Hepatocyte (in vitro differentiated cells): ENCODE measurements around the gene GATAD2A. TPM values are rescaled to one million over a fixed set of nuclear protein-coding genes. Genes with fewer than 3 reads are reported as not detected.

Source experiments
- DNase-seq: peaks from one replicate; pipeline ENCODE4 v3.0.0-alpha.2; 2016; ENCODE audit warnings: low spot score
- H2AFZ ChIP-seq: fragments of 200-600 bp; sonication (generic); 2 replicates; pipeline ENCODE4 v1.6.0; 2016; ENCODE audit warnings: antibody characterized with exemption, mild to moderate bottlenecking
- H3K27ac ChIP-seq: fragments of 200-600 bp; sonication (generic); 2 replicates; pipeline ENCODE4 v1.5.1; 2016; ENCODE audit warnings: mild to moderate bottlenecking
- H3K27me3 ChIP-seq: fragments of 200-600 bp; sonication (generic); 2 replicates; pipeline ENCODE4 v1.6.1; 2016
- H3K36me3 ChIP-seq: fragments of 200-600 bp; sonication (generic); replicated peaks from 2 replicates; pipeline ENCODE4 v1.5.1; 2016; ENCODE audit warnings: low read depth; ENCODE audit not compliant: insufficient read depth
- H3K4me1 ChIP-seq: fragments of 200-600 bp; sonication (generic); 2 replicates; pipeline ENCODE4 v1.5.1; 2016; ENCODE audit warnings: mild to moderate bottlenecking, moderate library complexity; ENCODE audit not compliant: insufficient read depth
- H3K4me2 ChIP-seq: fragments of 200-600 bp; sonication (generic); 2 replicates; pipeline ENCODE4 v1.6.0; 2016
- H3K4me3 ChIP-seq: fragments of 200-600 bp; sonication (generic); 2 replicates; pipeline ENCODE4 v1.5.1; 2016; ENCODE audit warnings: mild to moderate bottlenecking
- H3K79me2 ChIP-seq: fragments of 200-600 bp; sonication (generic); 2 replicates; pipeline ENCODE4 v1.6.0; 2017; ENCODE audit warnings: mild to moderate bottlenecking
- H3K9me2 ChIP-seq: fragments of 200-600 bp; sonication (generic); replicated peaks from 2 replicates; pipeline ENCODE4 v1.6.0; 2017; ENCODE audit warnings: mild to moderate bottlenecking; ENCODE audit not compliant: insufficient read depth
- H3K9me3 ChIP-seq: fragments of 200-600 bp; sonication (generic); 2 replicates; pipeline ENCODE4 v1.5.1; 2016; ENCODE audit warnings: low read depth, mild to moderate bottlenecking
- H4K20me1 ChIP-seq: fragments of 200-600 bp; sonication (generic); 2 replicates; pipeline ENCODE4 v1.6.0; 2016; ENCODE audit warnings: mild to moderate bottlenecking; ENCODE audit not compliant: insufficient read depth, poor library complexity, severe bottlenecking
- CTCF ChIP-seq: fragments of 200-600 bp; sonication (generic); IDR thresholded peaks from 2 replicates; pipeline ENCODE4 v1.5.1; 2016; ENCODE audit warnings: antibody characterized with exemption, mild to moderate bottlenecking; ENCODE audit not compliant: poor library complexity
- EZH2 ChIP-seq: fragments of 200-600 bp; sonication (generic); IDR thresholded peaks from 2 replicates; pipeline ENCODE4 v1.6.1; 2016; ENCODE audit warnings: antibody characterized with exemption, mild to moderate bottlenecking, borderline replicate concordance
- EZH2phosphoT487 ChIP-seq: fragments of 200-600 bp; sonication (generic); IDR thresholded peaks from one replicate; pipeline ENCODE4 v1.6.1; 2018; ENCODE audit warnings: antibody characterized with exemption, mild to moderate bottlenecking, low read depth, moderate library complexity; ENCODE audit not compliant: unreplicated experiment, severe bottlenecking
- WGBS: methylation state at CpG from one replicate; pipeline ENCODE4 v1.1.6; 2016; ENCODE audit warnings: low lambda C conversion rate; ENCODE audit errors: missing lambda C conversion rate; 5-methylcytosine and 5-hydroxymethylcytosine counted together
- polyA plus RNA-seq: library from polyadenylated mRNA; unstranded; fragments of >200 nt; fragmentation: Nextera tagmentation; extraction: Ambion mirVana; gene quantifications from 2 replicates; pipeline ENCODE4 v1.2.1, GENCODE V29; 2016
- total RNA-seq: library from RNA; depleted of rRNA; stranded (reverse); fragments of >200 nt; gene quantifications from 2 replicates; pipeline ENCODE4 v1.2.3, GENCODE V29; 2014

GATAD2A gene
- total and polyA plus RNA-seq, 2 experiments from 2014 or later = 35.3 to 35.7 TPM

GRCh38 chr19:19482809-19483596, 77.5 kb downstream of the GATAD2A start:
- Histone ChIP-seq H3K9me2 (no peaks in the 10 kb centered on the region), H3K27ac (peak overlapping the region; percentile 90), H4K20me1 (no peaks in the 10 kb centered on the region), H3K79me2 (peaks cover 86% of the 10 kb centered on the region), H3K27me3 (no peaks in the 10 kb centered on the region), H3K4me3 (no peak overlapping the region), H2AFZ (no peak overlapping the region), H3K4me2 (peak overlapping the region; percentile 68), H3K4me1 (peaks cover 45% of the 10 kb centered on the region), H3K36me3 (no peaks in the 10 kb centered on the region), H3K9me3 (no peaks in the 10 kb centered on the region)
- DNase-seq = no peak
- WGBS = 66% methylated on average over 19 of the region's 19 CpGs
- no peak for TF ChIP-seq EZH2
- TF ChIP-seq CTCF = no peak
- TF ChIP-seq EZH2phosphoT487 = no peak

GRCh38 chr19:19485161-19485997, 79.9 kb downstream of the GATAD2A start:
- Histone ChIP-seq H3K9me3 (no peaks in the 10 kb centered on the region), H3K4me3 (no peak overlapping the region), H3K27ac (peak overlapping the region; percentile 66), H4K20me1 (no peaks in the 10 kb centered on the region), H2AFZ (no peak overlapping the region), H3K4me2 (no peak overlapping the region), H3K27me3 (no peaks in the 10 kb centered on the region), H3K9me2 (no peaks in the 10 kb centered on the region), H3K36me3 (no peaks in the 10 kb centered on the region), H3K4me1 (peaks cover 64% of the 10 kb centered on the region), H3K79me2 (peaks cover 69% of the 10 kb centered on the region)
- TF ChIP-seq EZH2phosphoT487 = no peak
- no peak for TF ChIP-seq EZH2
- TF ChIP-seq CTCF = no peak
- 78% methylated on average over 15 of the region's 15 CpGs for WGBS
- no peak for DNase-seq

GRCh38 chr19:19485998-19486290, 80.5 kb downstream of the GATAD2A start:
- peaks cover 63% of the 10 kb centered on the region for H3K79me2 ChIP-seq
- H3K36me3 ChIP-seq = no peaks in the 10 kb centered on the region
- H3K9me2 ChIP-seq = no peaks in the 10 kb centered on the region
- 67% methylated on average over 5 of the region's 5 CpGs for WGBS
- H3K4me1 ChIP-seq = peaks cover 64% of the 10 kb centered on the region
- H3K27ac ChIP-seq = peak overlapping the region; percentile 66
- H3K4me2 ChIP-seq = no peak overlapping the region
- no peak for DNase-seq
- TF ChIP-seq EZH2 (no peak), CTCF (no peak), EZH2phosphoT487 (no peak)
- no peak overlapping the region for H3K4me3 ChIP-seq
- no peaks in the 10 kb centered on the region for H4K20me1 ChIP-seq
- no peak overlapping the region for H2AFZ ChIP-seq
- H3K9me3 ChIP-seq = no peaks in the 10 kb centered on the region
- no peaks in the 10 kb centered on the region for H3K27me3 ChIP-seq
